Measurements from ENCODE around the gene FAM222B. TPM values are rescaled to one million over a fixed set of nuclear protein-coding genes. Genes with fewer than 3 reads are reported as not detected.

FAM222B gene
- total RNA-seq, 1 experiment from 2014 or later = 94.6 TPM

GRCh38 chr17:28874750-28875149 is 32.2 kb upstream of the FAM222B start:
- ATAC-seq (no peak), DNase-seq (ENCODE audit: low spot score) (no peak)
- H3K27me3 Mint-ChIP-seq (ENCODE audit: low read depth) = peaks cover 15% of the 10 kb centered on the region
- H3K4me1 Mint-ChIP-seq = peaks cover 6% of the 10 kb centered on the region; the same call in 1 of the 2 replicates
- ChIA-PET POLR2A (no interaction called here), CTCF (interaction anchor here (0.6 to 1.8 kb wide), 3 partner anchors 26 to 110 kb away, joined by 3 to 4 read pairs (median 4); no protein-coding TSS in a partner anchor)
- H3K27ac Mint-ChIP-seq = no peak overlapping the region
- no peak for TF ChIP-seq ZNF263 (CRISPR knock-in tag; IDR thresholded peaks at IDR 0.05; ENCODE audit: low read depth)
- no peak for TF ChIP-seq MYBL2 (CRISPR knock-in tag; IDR thresholded peaks at IDR 0.05)
- TF ChIP-seq SP1 (CRISPR knock-in tag; conservative IDR thresholded peaks at IDR 0.05) = no peak
- no peak for TF ChIP-seq ERG (CRISPR knock-in tag; IDR thresholded peaks at IDR 0.05)
- TF ChIP-seq SMAD4 (CRISPR knock-in tag; IDR thresholded peaks at IDR 0.05) = no peak
- no peak for TF ChIP-seq ZNF425 (CRISPR knock-in tag; conservative IDR thresholded peaks at IDR 0.05)
- TF ChIP-seq CREB1 (CRISPR knock-in tag; IDR thresholded peaks at IDR 0.05) = no peak
- TF ChIP-seq CREM (CRISPR knock-in tag; IDR thresholded peaks at IDR 0.05) = no peak
- no peak for TF ChIP-seq FOXP1 (CRISPR knock-in tag; IDR thresholded peaks at IDR 0.05; ENCODE audit: borderline replicate concordance)
- no peak for TF ChIP-seq ATF1 (CRISPR knock-in tag; IDR thresholded peaks at IDR 0.05)
- TF ChIP-seq E2F5 (CRISPR knock-in tag; IDR thresholded peaks at IDR 0.05) = no peak
- TF ChIP-seq AR (CRISPR knock-in tag; IDR thresholded peaks at IDR 0.05) = no peak
- TF ChIP-seq FOXK1 (CRISPR knock-in tag; IDR thresholded peaks at IDR 0.05) = no peak
- H3K4me3 Mint-ChIP-seq = no peak overlapping the region
- peaks cover 11% of the 10 kb centered on the region for H3K36me3 Mint-ChIP-seq
- peaks cover 4% of the 10 kb centered on the region for H3K9me3 Mint-ChIP-seq

- ChIA-PET POLR2A (interaction anchor here (0.5 kb wide), 1 partner anchor 1153 kb away, joined by 3 read pairs; no protein-coding TSS in a partner anchor), CTCF (interaction anchor here (1.4 kb wide), 1 partner anchor 109 kb away, joined by 3 read pairs; no protein-coding TSS in a partner anchor)
- ATAC-seq (no peak), DNase-seq (ENCODE audit: low spot score) (no peak)
- Mint-ChIP-seq H3K4me1 (peaks cover under 1% of the 10 kb centered on the region; the same call in 1 of the 2 replicates), H3K27me3 (ENCODE audit: low read depth) (peaks cover 15% of the 10 kb centered on the region), H3K27ac (no peak overlapping the region), H3K36me3 (peaks cover 11% of the 10 kb centered on the region), H3K9me3 (peaks cover 4% of the 10 kb centered on the region), H3K4me3 (no peak overlapping the region)
- TF ChIP-seq ZNF138 (CRISPR knock-in tag; conservative IDR thresholded peaks at IDR 0.05) (no peak), ARID4B (CRISPR knock-in tag; IDR thresholded peaks at IDR 0.05; ENCODE audit: borderline replicate concordance) (no peak)
These were observed 31.2 kb upstream of the FAM222B start for GRCh38 chr17:28873839-28874238.

Data from WTC11 (cell line).